Prostate gland (tissue), 2 donors: ENCODE data around the gene OR2V2. TPM values are rescaled to one million over a fixed set of nuclear protein-coding genes. Genes with fewer than 3 reads are reported as not detected.
"Not testable (repeated sequence)": the region's sequence is repeated elsewhere in the genome, so short reads cannot be mapped to it uniquely, and the experiment has no call there.

Experiments used
- DNase-seq: peaks from one replicate; pipeline ENCODE4 v3.0.0-alpha.2; 2019; ENCODE audit warnings: low spot score
- H3K27ac ChIP-seq, 2 donors: fragments of 200-600 bp; sonication (generic); 2 replicates each; pipeline ENCODE4 v1.5.1; 2017 to 2019
- H3K27me3 ChIP-seq: fragments of 200-600 bp; sonication (generic); replicated peaks from 2 replicates; pipeline ENCODE4 v1.5.1; 2019; ENCODE audit not compliant: insufficient read depth
- H3K36me3 ChIP-seq, 2 donors: fragments of 200-600 bp; sonication (generic); 1 replicate in 1 of 2; 2 replicates in 1 of 2; pipeline versions ENCODE4 v1.5.1 to v1.8.1; 2017 to 2019
- H3K4me1 ChIP-seq: fragments of 200-600 bp; sonication (generic); replicated peaks from 2 replicates; pipeline ENCODE4 v1.5.1; 2019
- H3K4me3 ChIP-seq, 2 donors: fragments of 200-600 bp; sonication (generic); 2 replicates each; pipeline ENCODE4 v1.5.1; 2017 to 2019
- H3K9me3 ChIP-seq: fragments of 200-600 bp; sonication (generic); 2 replicates; pipeline ENCODE4 v1.5.1; 2017
- CTCF ChIP-seq, 4 experiments: fragments of 200-600 bp in 2 of 4; fragments of 450-650 bp in 2 of 4; sonication (generic) in 2 of 4; IDR thresholded peaks; 1 replicate in 3 of 4; 2 replicates in 1 of 4; pipeline ENCODE4 v1.5.1; 2016 to 2019; ENCODE audit warnings: antibody characterized with exemption in 4 of 4, mild to moderate bottlenecking in 2 of 4, moderate library complexity in 2 of 4
- POLR2A ChIP-seq: fragments of 450-650 bp; IDR thresholded peaks from one replicate; pipeline ENCODE4 v1.6.1; 2016; ENCODE audit warnings: antibody characterized with exemption, mild to moderate bottlenecking
- POLR2AphosphoS5 ChIP-seq: sonication (generic); formaldehyde crosslinking; IDR thresholded peaks from one replicate; pipeline ENCODE4 v1.6.1; 2017; ENCODE audit warnings: antibody characterized with exemption
- WGBS: methylation state at CpG from one replicate; pipeline ENCODE4 v1.1.5; 2018; 5-methylcytosine and 5-hydroxymethylcytosine counted together
- intact Hi-C: fragments of 100-400 bp; cut with DNase I; formaldehyde crosslinking; loops from one replicate; pipeline ENCODE4 v1.14.2; 2022
- total RNA-seq, 2 donors: library from RNA; depleted of rRNA; stranded (reverse); fragments of >200 nt; gene quantifications; one replicate each; pipeline ENCODE4 v1.1.0, GENCODE V29; 2016

The OR2V2 gene
- total RNA-seq, 2 donors from 2014 or later, result not detected

GRCh38 chr5:181126841-181127240 is 20.5 kb upstream of the OR2V2 start:
- Histone ChIP-seq H3K9me3 (no peaks in the 10 kb centered on the region), H3K36me3 (no peaks in the 10 kb centered on the region), H3K27ac (no peak overlapping the region), H3K27me3 (peaks cover 5% of the 10 kb centered on the region), H3K4me3 (no peak overlapping the region), H3K4me1 (no peaks in the 10 kb centered on the region)
- 57% methylated on average over 18 of the region's 18 CpGs for WGBS
- TF ChIP-seq CTCF (IDR thresholded peaks at IDR 0.05), result no peak
- no peak for TF ChIP-seq POLR2A
- no peak for TF ChIP-seq POLR2AphosphoS5
- DNase-seq, result no peak
- intact Hi-C loops, result no loop called here

- H3K4me1 ChIP-seq, result no peaks in the 10 kb centered on the region
- TF ChIP-seq POLR2A, result no peak
- TF ChIP-seq POLR2AphosphoS5, result no peak
- TF ChIP-seq CTCF (IDR thresholded peaks at IDR 0.05), result no peak
- DNase-seq, result no peak
- intact Hi-C loops, result no loop called here
- H3K4me3 ChIP-seq, result no peak overlapping the region
- WGBS, result 84% methylated on average over 10 of the region's 10 CpGs
- no peak overlapping the region for H3K27ac ChIP-seq
- H3K9me3 ChIP-seq, result no peaks in the 10 kb centered on the region
- no peaks in the 10 kb centered on the region for H3K36me3 ChIP-seq
- peaks cover 5% of the 10 kb centered on the region for H3K27me3 ChIP-seq
Measured at GRCh38 chr5:181127456-181127855, 19.9 kb upstream of the OR2V2 start.

- Histone ChIP-seq H3K27me3 (peaks cover 5% of the 10 kb centered on the region), H3K27ac (no peak overlapping the region), H3K4me1 (no peaks in the 10 kb centered on the region), H3K9me3 (no peaks in the 10 kb centered on the region), H3K36me3 (no peaks in the 10 kb centered on the region), H3K4me3 (no peak overlapping the region)
- 74% methylated on average over 15 of the region's 15 CpGs for WGBS
- intact Hi-C loops, result no loop called here
- no peak for TF ChIP-seq CTCF (IDR thresholded peaks at IDR 0.05)
- no peak for TF ChIP-seq POLR2A
- TF ChIP-seq POLR2AphosphoS5, result no peak
- no peak for DNase-seq
Measured at GRCh38 chr5:181127907-181128626, 19.3 kb upstream of the OR2V2 start.

- 41% methylated on average over 7 of the region's 7 CpGs for WGBS
- intact Hi-C loops, result no loop called here
- H3K27me3 ChIP-seq, result peaks cover 5% of the 10 kb centered on the region
- no peak for DNase-seq
- H3K4me3 ChIP-seq, result no peak overlapping the region
- no peaks in the 10 kb centered on the region for H3K9me3 ChIP-seq
- H3K36me3 ChIP-seq, result no peaks in the 10 kb centered on the region
- no peak for TF ChIP-seq POLR2AphosphoS5
- TF ChIP-seq POLR2A, result no peak
- TF ChIP-seq CTCF (IDR thresholded peaks at IDR 0.05), result no peak
- no peaks in the 10 kb centered on the region for H3K4me1 ChIP-seq
- no peak overlapping the region for H3K27ac ChIP-seq
Measured at GRCh38 chr5:181129601-181130000, 17.8 kb upstream of the OR2V2 start.

GRCh38 chr5:181130081-181130480 is 17.3 kb upstream of the OR2V2 start:
- H3K4me1 ChIP-seq, H3K27me3 ChIP-seq, DNase-seq, H3K36me3 ChIP-seq, H3K4me3 ChIP-seq, H3K9me3 ChIP-seq, intact Hi-C loops, H3K27ac ChIP-seq: not testable (repeated sequence)
- WGBS, result 64% methylated on average over 9 of the region's 9 CpGs
